A549 (cell line): ENCODE results near the gene PRPS1L1.

Experiments
- BHLHE40 ChIP-seq: IDR thresholded peaks from 2 replicates; pipeline ENCODE4 v1.6.1; 2012; ENCODE audit warnings: low read depth, low read length, inconsistent platforms
- CBX8 ChIP-seq: fragments of 200-600 bp; sonication (generic); IDR thresholded peaks from 2 replicates; pipeline ENCODE4 v1.6.1; 2016
- CTCF ChIP-seq: fragments of >200 bp; sonication (Bioruptor Twin); formaldehyde crosslinking; IDR thresholded peaks from 3 replicates; pipeline ENCODE4 v1.5.1; 2016
- FOSL2 ChIP-seq, 2 experiments: fragments of 450-650 bp in 1 of 2; fragments of >200 bp in 1 of 2; sonication (Bioruptor Twin) in 1 of 2; formaldehyde crosslinking; IDR thresholded peaks; 2 replicates each; pipeline versions ENCODE4 v1.5.0 to v1.6.1; 2016 to 2020; ENCODE audit warnings: mild to moderate bottlenecking in 1 of 2, moderate library complexity in 1 of 2
- JUN ChIP-seq, 2 experiments: fragments of >200 bp; sonication (Bioruptor Twin); formaldehyde crosslinking; IDR thresholded peaks; 2 replicates in 1 of 2; 3 replicates in 1 of 2; pipeline ENCODE4 v1.6.1; 2016 to 2017
- KDM1A ChIP-seq: fragments of 200-600 bp; sonication (generic); IDR thresholded peaks from 2 replicates; pipeline ENCODE4 v1.6.1; 2016; ENCODE audit warnings: low read depth, mild to moderate bottlenecking
- MAX ChIP-seq: IDR thresholded peaks from 2 replicates; pipeline ENCODE4 v1.6.1; 2012
- MYC ChIP-seq: IDR thresholded peaks from 2 replicates; pipeline ENCODE4 v1.6.1; 2012; ENCODE audit warnings: mild to moderate bottlenecking, inconsistent platforms, low read length, improper control_type of control experiment, borderline replicate concordance
- PHF8 ChIP-seq: fragments of 200-600 bp; sonication (generic); IDR thresholded peaks from 2 replicates; pipeline ENCODE4 v1.6.1; 2016; ENCODE audit warnings: low read depth, mild to moderate bottlenecking, antibody characterized with exemption, moderate library complexity, borderline replicate concordance
- POLR2A ChIP-seq: IDR thresholded peaks from 2 replicates; pipeline ENCODE4 v1.6.1; 2012; ENCODE audit warnings: mild to moderate bottlenecking, low read length
- RAD21 ChIP-seq, 2 experiments: fragments of >200 bp in 1 of 2; sonication (Bioruptor Twin) in 1 of 2; formaldehyde crosslinking in 1 of 2; IDR thresholded peaks in 1 of 2; conservative IDR thresholded peaks in 1 of 2; 2 replicates in 1 of 2; 3 replicates in 1 of 2; pipeline ENCODE4 v1.6.1; 2012 to 2018; ENCODE audit warnings: inconsistent platforms in 1 of 2
- TP53 ChIP-seq: fragments of 250-450 bp; sonication (Bioruptor Pico); IDR thresholded peaks from 2 replicates; pipeline ENCODE4 v1.5.0; 2021; ENCODE audit warnings: mild to moderate bottlenecking, moderate library complexity
- TF ChIP-seq, protein P1 (sequence below): fragments of 450-650 bp; IDR thresholded peaks from 2 replicates; pipeline ENCODE4 v1.6.1; 2014; ENCODE audit warnings: antibody characterized with exemption

DNA sequence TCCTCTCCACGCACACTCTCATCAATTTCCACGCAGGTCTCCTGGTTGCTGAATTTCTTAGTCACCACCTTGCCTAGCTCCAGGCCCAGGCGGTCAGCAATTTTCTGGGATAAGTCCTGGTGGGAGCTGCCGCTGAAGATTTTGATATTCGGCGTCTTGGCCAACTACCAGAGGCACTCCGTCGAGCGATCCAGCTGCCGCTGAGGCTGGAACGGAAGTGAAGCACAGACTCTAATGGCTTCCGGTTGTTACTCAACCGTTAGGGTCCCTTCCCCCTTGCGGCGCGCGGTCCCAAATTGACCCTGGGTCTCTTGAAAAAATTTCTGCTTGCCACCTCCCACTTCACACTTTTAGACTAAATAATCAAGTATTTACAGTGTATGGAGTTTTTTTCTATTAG, at the start of gene PRPS1L1:
- TF ChIP-seq TP53 (CRISPR knock-in tag) (no peak), JUN (IDR thresholded peaks at IDR 0.05) (no peak), CTCF (no peak), CBX8 (no peak), MYC (no peak), POLR2A (no peak), MAX (no peak), KDM1A (no peak), FOSL2 (IDR thresholded peaks at IDR 0.05) (no peak), FOSL2 (CRISPR knock-in tag; IDR thresholded peaks at IDR 0.05) (no peak), BHLHE40 (no peak), RAD21 (conservative IDR thresholded peaks at IDR 0.05 in 1 of 2, IDR thresholded peaks at IDR 0.05 in 1 of 2) (no peak), PHF8 (no peak)
- TF ChIP-seq, protein P1, sequence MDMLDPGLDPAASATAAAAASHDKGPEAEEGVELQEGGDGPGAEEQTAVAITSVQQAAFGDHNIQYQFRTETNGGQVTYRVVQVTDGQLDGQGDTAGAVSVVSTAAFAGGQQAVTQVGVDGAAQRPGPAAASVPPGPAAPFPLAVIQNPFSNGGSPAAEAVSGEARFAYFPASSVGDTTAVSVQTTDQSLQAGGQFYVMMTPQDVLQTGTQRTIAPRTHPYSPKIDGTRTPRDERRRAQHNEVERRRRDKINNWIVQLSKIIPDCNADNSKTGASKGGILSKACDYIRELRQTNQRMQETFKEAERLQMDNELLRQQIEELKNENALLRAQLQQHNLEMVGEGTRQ: no peak
